NCI-H524 treated with DMSO at 0.1 percent for 48 hours (cell line): Measurements from ENCODE around the gene VAMP8.

Source experiments
- DNase-seq: peaks from one replicate; lab custom pipeline; 2025; lab: John Stamatoyannopoulos, UW

Gene VAMP8

DNA sequence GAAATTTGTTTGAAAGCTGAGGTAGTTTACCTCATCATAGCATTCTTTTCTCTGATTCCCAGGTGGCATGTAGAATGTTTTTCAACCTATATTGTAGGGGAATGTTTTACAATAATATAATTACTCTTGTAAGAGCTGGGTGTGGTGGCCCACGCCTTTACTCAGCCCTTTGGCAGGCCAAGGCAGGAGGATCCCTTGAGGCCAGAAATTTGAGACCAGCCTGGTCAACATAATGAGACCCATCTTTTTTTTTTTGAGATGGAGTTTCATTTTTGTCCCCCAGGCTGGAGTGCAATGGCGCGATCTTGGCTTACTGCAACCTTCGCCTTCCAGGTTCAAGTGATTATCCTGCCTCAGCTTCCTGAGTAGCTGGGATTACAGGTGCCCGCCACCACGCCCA lies 42.2 kb downstream of the VAMP8 start:
- no peak for DNase-seq

DNA sequence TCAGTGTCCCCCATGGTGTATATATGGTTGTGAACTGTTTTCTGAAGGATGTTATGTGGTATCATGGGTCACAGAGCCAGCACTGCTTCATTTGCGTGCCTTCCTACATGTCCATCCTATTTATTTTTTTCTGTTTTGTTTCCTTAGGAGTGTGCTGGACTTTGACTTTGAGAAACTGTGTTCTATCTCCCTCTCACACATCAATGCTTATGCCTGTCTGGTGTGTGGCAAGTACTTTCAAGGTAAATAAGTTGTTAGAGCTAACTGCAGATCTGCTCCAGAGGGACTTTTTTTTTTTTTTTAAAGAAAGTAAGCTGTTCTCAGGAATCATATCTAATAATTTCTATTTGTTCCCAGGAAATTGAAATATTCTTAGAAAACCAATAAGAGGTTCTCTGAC lies 44.0 kb downstream of the VAMP8 start:
- DNase-seq = no peak

DNA sequence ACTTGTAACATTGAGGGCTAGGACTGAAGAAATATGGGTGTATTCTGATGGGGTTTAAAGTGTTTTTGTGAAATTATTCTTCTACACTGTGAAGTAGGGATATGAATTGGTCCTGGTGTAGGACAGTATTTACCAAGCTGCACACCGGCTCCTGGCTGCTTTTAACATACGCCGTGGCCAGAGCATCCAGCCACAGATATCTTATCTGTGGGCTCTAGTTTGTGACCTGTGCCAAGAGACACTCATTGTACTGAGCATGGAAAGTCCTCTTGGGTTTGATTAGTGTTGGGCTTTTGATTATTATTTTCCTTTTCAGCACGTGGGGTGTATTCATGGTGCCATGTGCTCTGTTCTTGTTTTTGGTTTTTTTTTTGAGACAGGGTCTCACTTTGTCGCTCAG lies 46.6 kb downstream of the VAMP8 start:
- no peak for DNase-seq

DNA sequence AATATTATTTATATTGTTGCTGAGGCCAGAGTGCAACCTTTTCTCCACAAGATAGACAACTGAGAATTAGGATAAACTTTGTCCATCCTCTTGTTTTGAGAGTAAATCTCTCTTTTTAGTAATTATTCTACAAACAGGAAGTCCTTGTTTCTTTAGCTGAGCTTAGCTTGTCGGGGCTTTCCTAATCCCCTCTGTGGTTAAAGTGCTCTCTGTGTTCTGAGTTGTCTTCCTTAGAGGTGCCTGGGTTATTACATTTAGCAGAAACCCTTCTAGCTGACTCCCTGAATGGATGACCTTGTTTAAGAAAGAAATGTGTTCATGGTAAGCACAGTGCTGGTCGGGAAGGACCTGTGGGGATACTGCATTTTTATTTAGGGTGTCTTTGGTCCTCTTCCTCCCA lies 51.3 kb downstream of the VAMP8 start:
- DNase-seq = no peak

DNA sequence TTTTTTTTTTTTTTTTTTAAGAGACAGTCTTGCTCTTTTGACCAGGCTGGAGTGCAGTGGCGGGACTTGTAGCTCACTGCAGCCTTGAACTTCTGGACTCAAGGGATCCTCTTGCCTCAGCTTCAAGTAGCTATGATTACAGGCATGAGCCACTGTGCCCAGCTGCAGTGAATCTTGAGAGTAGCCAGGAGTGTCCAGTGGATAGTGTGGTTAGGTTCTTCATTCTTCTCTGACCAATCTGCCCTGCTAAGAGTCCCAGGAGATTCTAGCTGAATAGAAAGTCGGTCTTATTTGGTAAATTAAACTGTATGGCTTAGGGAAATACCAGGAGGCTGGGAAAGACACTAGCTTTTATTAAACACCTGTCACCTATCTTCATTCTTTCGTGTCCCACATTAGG lies 53.9 kb downstream of the VAMP8 start:
- DNase-seq = no peak
